ENCODE results near the gene MIA2. TPM values are rescaled to one million over a fixed set of nuclear protein-coding genes. Genes with fewer than 3 reads are reported as not detected.

Gene MIA2
- total RNA-seq, 2 experiments from 2014 or later, result 25.6 to 26.9 TPM

- H3K36me3 Mint-ChIP-seq, result peaks cover 8% of the 10 kb centered on the region
- H3K4me3 Mint-ChIP-seq, result no peak overlapping the region
- H3K4me1 Mint-ChIP-seq, result no peaks in the 10 kb centered on the region
- peaks cover 2% of the 10 kb centered on the region for H3K9me3 Mint-ChIP-seq (ENCODE audit: low read depth)
- DNase-seq (no peak), ATAC-seq (no peak)
- no peaks in the 10 kb centered on the region for H3K27me3 Mint-ChIP-seq
- CTCF ChIA-PET, result interaction anchor here (0.9 to 1.7 kb wide), 2 partner anchors 11 to 138 kb away, joined by 4 to 7 read pairs; no protein-coding TSS in a partner anchor
- no peak overlapping the region for H3K27ac Mint-ChIP-seq
Observed at GRCh38 chr14:39370415-39370814, 136.7 kb downstream of the MIA2 start.

- H3K27me3 Mint-ChIP-seq, result no peaks in the 10 kb centered on the region
- H3K4me1 Mint-ChIP-seq, result peaks cover 5% of the 10 kb centered on the region
- ATAC-seq, result no peak
- DNase-seq, result no peak
- H3K9me3 Mint-ChIP-seq (ENCODE audit: low read depth), result no peaks in the 10 kb centered on the region
- no peak overlapping the region for H3K27ac Mint-ChIP-seq
- peaks cover 3% of the 10 kb centered on the region for H3K36me3 Mint-ChIP-seq
- H3K4me3 Mint-ChIP-seq, result no peak overlapping the region
- CTCF ChIA-PET, result no interaction called here
Observed at GRCh38 chr14:39372656-39373055, 138.9 kb downstream of the MIA2 start.

- CTCF ChIA-PET, result interaction anchor here (1.0 to 1.5 kb wide), 2 partner anchors 24 to 51 kb away, joined by 3 read pairs; no protein-coding TSS in a partner anchor
- DNase-seq (no peak), ATAC-seq (no peak)
- Mint-ChIP-seq H3K4me3 (no peak overlapping the region), H3K27me3 (no peaks in the 10 kb centered on the region), H3K9me3 (ENCODE audit: low read depth) (no peaks in the 10 kb centered on the region), H3K27ac (no peak overlapping the region), H3K4me1 (peaks cover 5% of the 10 kb centered on the region), H3K36me3 (peaks cover 4% of the 10 kb centered on the region)
Observed at GRCh38 chr14:39374851-39375250, 141.1 kb downstream of the MIA2 start.

- CTCF ChIA-PET, result no interaction called here
- Mint-ChIP-seq H3K36me3 (peaks cover 3% of the 10 kb centered on the region), H3K4me3 (no peak overlapping the region), H3K27ac (no peak overlapping the region), H3K4me1 (peaks cover 7% of the 10 kb centered on the region), H3K9me3 (ENCODE audit: low read depth) (no peaks in the 10 kb centered on the region), H3K27me3 (no peaks in the 10 kb centered on the region)
- DNase-seq (no peak), ATAC-seq (no peak)
Observed at GRCh38 chr14:39376667-39377403, 143.1 kb downstream of the MIA2 start.

GRCh38 chr14:39381366-39381765, 147.7 kb downstream of the MIA2 start:
- ATAC-seq, result no peak
- CTCF ChIA-PET, result interaction anchor here (1.1 to 3.2 kb wide), 6 partner anchors 12 to 149 kb away, joined by 3 to 10 read pairs (median 4); no protein-coding TSS in a partner anchor
- H3K9me3 Mint-ChIP-seq (ENCODE audit: low read depth), result no peaks in the 10 kb centered on the region
- peaks cover 24% of the 10 kb centered on the region for H3K4me1 Mint-ChIP-seq
- no peak for DNase-seq
- no peak overlapping the region for H3K27ac Mint-ChIP-seq
- H3K4me3 Mint-ChIP-seq, result no peak overlapping the region
- peaks cover 3% of the 10 kb centered on the region for H3K36me3 Mint-ChIP-seq
- H3K27me3 Mint-ChIP-seq, result no peaks in the 10 kb centered on the region

- Mint-ChIP-seq H3K27ac (no peak overlapping the region), H3K9me3 (ENCODE audit: low read depth) (no peaks in the 10 kb centered on the region), H3K4me1 (peaks cover 19% of the 10 kb centered on the region), H3K4me3 (no peak overlapping the region), H3K36me3 (peaks cover 8% of the 10 kb centered on the region), H3K27me3 (no peaks in the 10 kb centered on the region)
- DNase-seq (no peak), ATAC-seq (no peak)
- CTCF ChIA-PET, result interaction anchor here (1.1 to 3.2 kb wide), 7 partner anchors 11 to 288 kb away, joined by 3 to 10 read pairs (median 3); no protein-coding TSS in a partner anchor
Observed at GRCh38 chr14:39382463-39382862, 148.7 kb downstream of the MIA2 start.

GRCh38 chr14:39383026-39383660, 149.4 kb downstream of the MIA2 start:
- Mint-ChIP-seq H3K36me3 (peaks cover 8% of the 10 kb centered on the region), H3K4me3 (no peak overlapping the region), H3K27me3 (no peaks in the 10 kb centered on the region), H3K9me3 (ENCODE audit: low read depth) (no peaks in the 10 kb centered on the region), H3K4me1 (peaks cover 19% of the 10 kb centered on the region), H3K27ac (peak overlapping the region; percentile 4)
- ATAC-seq, result peak; percentile 89
- CTCF ChIA-PET, result interaction anchor here (1.2 to 2.7 kb wide), 4 partner anchors 11 to 289 kb away, joined by 3 to 7 read pairs (median 4); no protein-coding TSS in a partner anchor
- DNase-seq, result no peak

- Mint-ChIP-seq H3K4me3 (no peak overlapping the region), H3K36me3 (peaks cover 8% of the 10 kb centered on the region), H3K9me3 (ENCODE audit: low read depth) (no peaks in the 10 kb centered on the region), H3K27me3 (no peaks in the 10 kb centered on the region), H3K27ac (no peak overlapping the region), H3K4me1 (peaks cover 19% of the 10 kb centered on the region)
- DNase-seq (no peak), ATAC-seq (no peak)
- CTCF ChIA-PET, result interaction anchor here (2.0 kb wide), 1 partner anchor 36 kb away, joined by 4 read pairs; no protein-coding TSS in a partner anchor
Observed at GRCh38 chr14:39383741-39384140, 150.0 kb downstream of the MIA2 start.

- DNase-seq (no peak), ATAC-seq (no peak)
- peaks cover 8% of the 10 kb centered on the region for H3K36me3 Mint-ChIP-seq
- H3K27ac Mint-ChIP-seq, result no peak overlapping the region
- H3K9me3 Mint-ChIP-seq (ENCODE audit: low read depth), result no peaks in the 10 kb centered on the region
- H3K27me3 Mint-ChIP-seq, result no peaks in the 10 kb centered on the region
- CTCF ChIA-PET, result interaction anchor here (2.0 kb wide), 1 partner anchor 36 kb away, joined by 4 read pairs; no protein-coding TSS in a partner anchor
- peaks cover 19% of the 10 kb centered on the region for H3K4me1 Mint-ChIP-seq
- H3K4me3 Mint-ChIP-seq, result no peak overlapping the region
Observed at GRCh38 chr14:39384177-39384576, 150.5 kb downstream of the MIA2 start.

- DNase-seq (no peak), ATAC-seq (no peak)
- H3K4me3 Mint-ChIP-seq, result no peak overlapping the region
- no peaks in the 10 kb centered on the region for H3K27me3 Mint-ChIP-seq
- peaks cover 4% of the 10 kb centered on the region for H3K4me1 Mint-ChIP-seq
- peaks cover 24% of the 10 kb centered on the region for H3K36me3 Mint-ChIP-seq
- CTCF ChIA-PET, result interaction anchor here (0.9 kb wide), 1 partner anchor 39 kb away, joined by 3 read pairs; the partner anchor contains the start of gene FBXO33
- H3K27ac Mint-ChIP-seq, result no peak overlapping the region
- no peaks in the 10 kb centered on the region for H3K9me3 Mint-ChIP-seq (ENCODE audit: low read depth)
Observed at GRCh38 chr14:39393289-39393688, 159.6 kb downstream of the MIA2 start.

- H3K36me3 Mint-ChIP-seq, result peaks cover 35% of the 10 kb centered on the region
- no peak for DNase-seq
- H3K27ac Mint-ChIP-seq, result no peak overlapping the region
- H3K4me1 Mint-ChIP-seq, result peaks cover 4% of the 10 kb centered on the region
- no peaks in the 10 kb centered on the region for H3K27me3 Mint-ChIP-seq
- H3K4me3 Mint-ChIP-seq, result no peak overlapping the region
- ATAC-seq, result no peak
- no peaks in the 10 kb centered on the region for H3K9me3 Mint-ChIP-seq (ENCODE audit: low read depth)
- CTCF ChIA-PET, result no interaction called here
Observed at GRCh38 chr14:39395555-39396254, 162.0 kb downstream of the MIA2 start.

GRCh38 chr14:39396448-39396847, 162.7 kb downstream of the MIA2 start:
- Mint-ChIP-seq H3K36me3 (peaks cover 41% of the 10 kb centered on the region), H3K4me1 (peaks cover 4% of the 10 kb centered on the region), H3K27me3 (no peaks in the 10 kb centered on the region), H3K4me3 (no peak overlapping the region), H3K27ac (no peak overlapping the region), H3K9me3 (ENCODE audit: low read depth) (no peaks in the 10 kb centered on the region)
- no peak for DNase-seq
- CTCF ChIA-PET, result no interaction called here
- ATAC-seq, result no peak

GRCh38 chr14:39398382-39398781, 164.7 kb downstream of the MIA2 start:
- no peaks in the 10 kb centered on the region for H3K9me3 Mint-ChIP-seq (ENCODE audit: low read depth)
- H3K36me3 Mint-ChIP-seq, result peaks cover 46% of the 10 kb centered on the region
- DNase-seq, result no peak

More at GRCh38 chr14:39398382-39398781, 164.7 kb downstream of the MIA2 start:
- H3K4me1 Mint-ChIP-seq, result peaks cover 4% of the 10 kb centered on the region
- no peak for ATAC-seq
- CTCF ChIA-PET, result interaction anchor here (0.7 to 1.6 kb wide), 2 partner anchors 34 to 132 kb away, joined by 3 to 4 read pairs; partner anchors contain the start of gene FBXO33
- no peaks in the 10 kb centered on the region for H3K27me3 Mint-ChIP-seq
- no peak overlapping the region for H3K4me3 Mint-ChIP-seq
- no peak overlapping the region for H3K27ac Mint-ChIP-seq
